Measurements from ENCODE around the gene AMBRA1. TPM values are rescaled to one million over a fixed set of nuclear protein-coding genes. Genes with fewer than 3 reads are reported as not detected.

AMBRA1 gene
- polyA plus RNA-seq, 1 donor, result 12.1 TPM

DNA sequence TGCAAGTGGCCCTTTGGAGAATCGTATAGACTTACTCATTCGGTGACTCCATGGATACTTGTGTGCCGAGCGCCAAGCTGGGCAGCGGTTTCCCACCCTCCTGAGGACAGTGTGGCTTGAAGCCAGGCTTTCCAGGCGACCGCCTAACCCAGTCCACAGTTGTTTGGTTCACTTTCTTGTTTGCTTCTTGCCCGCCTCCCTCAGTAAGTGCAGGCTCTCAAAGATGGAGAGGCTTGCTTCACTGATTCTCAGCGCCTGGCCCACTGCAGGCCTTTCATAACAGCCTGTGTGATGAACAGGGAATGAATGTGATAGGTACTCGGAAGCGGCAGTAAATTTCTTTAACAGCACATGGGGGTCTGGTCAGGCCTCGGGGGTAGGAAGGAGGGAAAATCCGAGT is 223.6 kb downstream of the AMBRA1 start:
- no peak for DNase-seq (ENCODE audit: low read depth)

DNA sequence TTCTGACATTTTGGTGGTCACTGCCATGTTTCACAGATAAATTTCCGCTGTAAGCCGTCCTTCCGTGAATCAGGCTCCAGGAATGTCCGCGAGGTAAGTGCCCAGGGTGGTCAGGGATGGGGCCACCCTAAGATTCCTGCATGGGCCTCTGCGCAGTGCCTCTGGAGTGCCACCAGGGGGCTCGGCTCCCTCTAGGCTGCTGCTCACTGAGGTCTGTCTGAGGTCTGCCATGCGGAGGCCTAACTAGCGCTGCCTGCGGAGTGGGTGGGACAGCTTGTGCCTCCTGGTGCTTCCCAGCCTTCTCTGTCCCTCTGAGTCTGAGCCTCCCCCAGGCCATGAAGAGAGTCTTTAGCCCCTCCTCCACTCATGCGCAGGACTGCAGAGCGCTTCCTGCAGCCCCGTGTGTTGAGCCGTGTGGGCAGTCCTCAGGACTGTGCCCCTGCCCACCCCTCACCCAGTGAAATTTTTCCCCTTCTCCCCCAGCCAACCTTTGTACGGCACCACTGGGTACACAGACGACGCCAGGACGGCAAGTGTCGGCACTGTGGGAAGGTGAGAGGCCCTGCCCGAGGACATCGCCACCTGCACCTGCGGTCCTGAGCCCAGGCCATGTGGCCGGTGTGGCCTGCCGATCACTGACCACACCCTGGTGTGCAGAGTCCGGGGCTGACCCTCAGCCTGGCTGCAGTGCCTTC is 224.2 kb downstream of the AMBRA1 start:
- no peak for DNase-seq (ENCODE audit: low read depth)

DNA sequence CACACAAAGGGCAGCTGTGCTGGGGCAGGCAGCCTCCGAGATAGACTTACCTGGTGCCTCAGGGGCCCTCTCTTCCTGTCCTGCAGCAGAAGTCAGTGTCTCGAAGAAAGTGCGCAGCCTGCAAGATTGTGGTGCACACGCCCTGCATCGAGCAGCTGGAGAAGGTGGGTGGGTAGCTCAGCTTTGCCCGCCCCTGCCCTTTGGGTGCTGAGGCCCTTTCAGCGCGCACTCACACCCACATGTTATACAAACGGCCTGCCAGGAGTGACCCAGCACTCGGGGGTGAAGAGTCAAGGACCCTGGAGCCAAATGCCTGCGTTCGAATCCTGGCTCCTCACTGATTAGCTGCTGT is 225.9 kb downstream of the AMBRA1 start:
- no peak for DNase-seq (ENCODE audit: low read depth)

DNA sequence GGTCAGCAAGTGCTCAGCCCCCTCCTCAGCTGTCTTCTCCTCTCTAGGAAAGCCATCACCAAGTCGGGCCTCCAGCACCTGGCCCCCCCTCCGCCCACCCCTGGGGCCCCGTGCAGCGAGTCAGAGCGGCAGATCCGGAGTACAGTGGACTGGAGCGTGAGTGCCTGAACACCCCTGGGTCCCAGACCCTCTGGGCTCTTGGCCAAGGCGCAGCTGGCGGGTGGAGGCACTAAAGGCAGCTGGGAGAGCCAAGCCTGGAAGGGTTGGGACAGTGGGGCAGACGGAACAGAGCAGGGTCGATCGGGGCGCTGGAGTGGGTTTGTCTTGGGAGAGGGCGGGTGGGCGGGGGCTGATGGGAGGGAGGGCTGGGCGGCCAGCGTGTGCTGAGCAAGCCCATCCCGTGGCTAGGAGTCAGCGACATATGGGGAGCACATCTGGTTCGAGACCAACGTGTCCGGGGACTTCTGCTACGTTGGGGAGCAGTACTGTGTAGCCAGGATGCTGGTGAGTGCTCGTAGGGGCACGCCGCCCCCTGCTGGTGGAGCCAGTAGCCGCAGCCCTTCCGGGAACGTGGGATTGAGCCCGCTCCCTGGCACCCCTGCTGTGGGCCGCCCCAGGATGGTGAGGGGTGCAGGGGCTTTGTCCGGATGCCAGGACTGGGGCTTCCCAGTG is 226.4 kb downstream of the AMBRA1 start:
- DNase-seq (ENCODE audit: low read depth), result no peak

DNA sequence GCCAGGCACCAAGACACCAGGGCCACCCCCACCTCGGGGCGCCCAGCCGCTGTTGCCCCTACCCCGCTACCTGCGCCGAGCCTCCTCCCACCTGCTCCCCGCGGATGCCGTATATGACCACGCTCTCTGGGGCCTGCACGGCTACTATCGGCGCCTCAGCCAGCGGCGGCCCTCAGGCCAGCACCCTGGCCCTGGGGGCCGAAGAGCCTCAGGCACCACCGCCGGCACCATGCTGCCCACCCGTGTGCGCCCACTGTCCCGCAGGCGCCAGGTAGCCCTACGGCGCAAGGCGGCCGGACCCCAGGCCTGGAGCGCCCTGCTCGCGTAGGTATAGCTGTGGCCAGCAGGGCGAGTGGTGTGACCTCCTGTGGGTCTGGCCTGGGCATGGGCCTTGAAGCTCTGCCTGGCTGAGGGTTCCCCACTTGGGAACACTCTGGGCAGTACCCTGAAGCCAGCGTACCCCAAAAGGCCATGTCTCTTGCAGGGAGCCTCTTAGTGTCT is 227.1 kb downstream of the AMBRA1 start:
- no peak for DNase-seq (ENCODE audit: low read depth)

DNA sequence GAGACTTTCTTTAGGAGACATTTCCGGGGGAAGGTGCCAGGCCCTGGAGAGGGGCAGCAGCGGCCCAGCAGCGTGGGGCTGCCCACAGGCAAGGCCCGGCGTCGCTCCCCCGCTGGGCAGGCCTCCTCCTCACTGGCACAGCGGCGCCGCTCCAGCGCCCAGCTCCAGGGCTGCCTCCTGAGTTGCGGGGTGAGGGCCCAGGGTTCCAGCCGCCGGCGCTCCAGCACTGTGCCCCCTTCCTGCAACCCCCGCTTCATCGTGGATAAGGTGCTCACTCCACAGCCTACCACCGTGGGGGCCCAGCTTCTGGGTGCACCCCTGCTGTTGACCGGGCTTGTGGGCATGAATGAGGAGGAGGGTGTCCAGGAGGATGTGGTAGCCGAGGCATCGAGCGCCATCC is 227.6 kb downstream of the AMBRA1 start:
- DNase-seq (ENCODE audit: low read depth), result no peak

DNA sequence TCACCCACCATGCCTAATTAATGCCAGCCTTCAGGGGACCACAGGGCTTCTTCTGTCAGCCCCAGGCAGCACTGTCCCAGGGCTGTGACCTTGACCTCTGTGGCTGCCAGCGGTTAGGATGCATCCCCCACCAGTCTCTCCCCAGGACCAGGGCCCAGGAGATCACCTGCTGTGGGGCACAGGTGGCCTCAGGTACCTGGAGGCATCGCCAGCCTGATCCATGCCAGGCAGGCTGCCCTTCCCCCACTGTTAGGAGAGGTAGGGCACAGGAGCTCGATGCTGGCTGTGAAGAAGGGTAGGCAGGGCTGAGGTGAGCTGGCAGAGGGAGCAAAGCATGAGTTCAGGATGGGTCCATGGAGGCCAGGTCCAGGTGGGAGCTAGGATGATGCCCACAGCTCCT is 229.0 kb downstream of the AMBRA1 start:
- DNase-seq (ENCODE audit: low read depth), result no peak

DNA sequence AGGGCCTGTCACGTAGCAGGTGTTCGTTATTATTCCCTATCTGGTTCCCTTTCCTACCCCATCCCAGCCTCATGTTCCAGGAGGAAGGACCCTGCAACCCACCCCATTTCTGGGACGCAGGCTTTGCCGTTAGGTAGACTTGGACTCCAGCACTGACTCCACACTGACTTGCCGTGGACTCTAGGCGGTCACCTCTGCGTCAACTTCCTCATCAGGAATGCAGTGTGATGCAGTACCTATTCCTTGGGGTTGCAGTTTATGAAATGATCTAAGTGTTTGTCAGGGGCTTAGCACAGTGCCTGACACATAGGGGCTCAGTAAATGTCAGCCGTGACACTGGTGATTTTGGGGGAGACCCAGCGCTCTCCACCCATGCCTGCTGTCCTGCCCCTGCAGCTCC is 229.8 kb downstream of the AMBRA1 start:
- no peak for DNase-seq (ENCODE audit: low read depth)

DNA sequence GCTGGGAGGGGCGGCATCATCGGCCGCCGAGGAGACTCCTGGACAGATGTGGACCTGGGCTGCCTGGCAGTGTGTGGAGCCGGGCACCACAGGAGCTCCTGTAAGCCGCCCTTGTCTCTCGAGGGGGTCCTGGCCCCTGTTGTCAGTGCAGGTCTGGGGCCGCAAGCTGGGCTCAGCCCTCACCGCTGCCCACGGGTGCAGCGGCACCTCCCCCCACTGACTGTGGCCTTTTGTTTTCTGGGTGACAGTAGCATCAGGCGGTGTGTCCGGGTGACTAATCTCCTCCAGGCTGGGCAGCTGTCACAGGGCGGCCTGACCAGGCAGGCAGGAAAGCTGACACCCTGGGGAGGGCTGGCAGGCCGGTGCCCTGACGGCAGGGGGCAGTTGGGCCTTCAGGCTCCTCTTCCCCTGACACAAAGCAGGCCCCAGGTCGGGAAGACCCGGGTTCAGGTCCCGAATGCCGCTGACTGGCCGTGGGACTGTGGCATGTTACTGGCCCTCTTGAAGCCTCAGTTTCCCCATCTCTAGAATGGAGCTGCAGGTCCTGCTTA is 230.3 kb downstream of the AMBRA1 start:
- DNase-seq (ENCODE audit: low read depth), result no peak

DNA sequence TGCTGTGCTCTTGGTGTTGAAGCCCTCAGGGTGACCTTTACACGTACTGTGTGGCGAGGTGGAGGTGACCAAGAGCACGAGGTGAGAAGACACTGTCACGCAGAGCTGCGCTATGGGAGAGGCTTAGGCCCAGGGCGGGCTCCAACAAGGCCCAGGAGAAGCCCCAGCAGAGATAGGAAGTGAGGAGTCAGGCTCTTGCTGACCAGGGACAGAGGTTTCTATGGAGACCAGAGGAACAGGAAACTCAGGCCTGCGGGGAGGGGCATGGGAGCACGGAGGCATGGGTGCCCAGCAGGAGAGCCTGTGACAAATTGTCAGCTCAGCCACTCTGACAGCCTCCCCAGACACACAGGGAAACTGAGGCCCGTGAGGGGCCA is 230.8 kb downstream of the AMBRA1 start:
- DNase-seq (ENCODE audit: low read depth), result no peak

DNA sequence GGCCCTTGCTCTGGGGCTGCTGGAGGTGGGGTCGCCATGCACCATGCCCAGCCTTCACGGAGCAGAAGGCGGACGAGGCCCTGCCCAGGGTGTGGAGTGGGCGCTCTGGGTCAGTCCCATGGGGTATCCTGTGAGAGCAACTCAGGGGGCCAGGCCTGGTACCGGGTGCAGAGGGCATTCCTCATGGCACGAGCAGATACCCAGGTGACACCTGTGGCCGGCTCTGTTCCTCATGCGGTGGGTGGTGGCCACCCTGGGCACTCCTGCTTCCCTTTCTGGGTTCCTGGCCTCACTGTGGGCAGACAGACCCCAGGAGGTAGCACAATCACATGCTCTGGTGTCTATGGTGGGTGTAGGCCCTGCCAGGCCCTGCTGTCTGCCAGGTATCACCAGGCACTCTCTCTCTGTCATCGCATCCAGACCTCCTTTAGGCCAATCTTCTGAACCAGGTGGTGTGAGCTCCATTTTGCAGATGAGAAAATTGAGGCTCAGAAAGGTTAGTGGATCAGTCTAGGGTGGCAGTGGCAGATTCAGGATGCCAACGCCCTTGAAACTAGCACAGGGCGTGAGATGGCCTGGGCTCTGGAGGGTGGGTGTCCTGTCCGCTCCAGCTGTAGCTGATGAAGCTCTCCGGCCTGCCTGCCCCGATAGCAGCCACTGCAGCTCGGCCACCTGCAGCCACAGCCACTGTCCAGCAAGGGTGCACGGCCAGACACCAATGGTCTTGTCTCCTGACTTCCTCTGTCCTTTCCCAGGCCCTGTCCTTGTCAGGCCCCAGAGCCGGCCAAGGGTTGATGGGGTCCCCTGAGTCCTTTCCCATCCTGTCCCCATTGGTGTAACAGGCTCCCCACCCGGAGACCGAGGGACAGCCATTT is 231.4 kb downstream of the AMBRA1 start:
- no peak for DNase-seq (ENCODE audit: low read depth)

DNA sequence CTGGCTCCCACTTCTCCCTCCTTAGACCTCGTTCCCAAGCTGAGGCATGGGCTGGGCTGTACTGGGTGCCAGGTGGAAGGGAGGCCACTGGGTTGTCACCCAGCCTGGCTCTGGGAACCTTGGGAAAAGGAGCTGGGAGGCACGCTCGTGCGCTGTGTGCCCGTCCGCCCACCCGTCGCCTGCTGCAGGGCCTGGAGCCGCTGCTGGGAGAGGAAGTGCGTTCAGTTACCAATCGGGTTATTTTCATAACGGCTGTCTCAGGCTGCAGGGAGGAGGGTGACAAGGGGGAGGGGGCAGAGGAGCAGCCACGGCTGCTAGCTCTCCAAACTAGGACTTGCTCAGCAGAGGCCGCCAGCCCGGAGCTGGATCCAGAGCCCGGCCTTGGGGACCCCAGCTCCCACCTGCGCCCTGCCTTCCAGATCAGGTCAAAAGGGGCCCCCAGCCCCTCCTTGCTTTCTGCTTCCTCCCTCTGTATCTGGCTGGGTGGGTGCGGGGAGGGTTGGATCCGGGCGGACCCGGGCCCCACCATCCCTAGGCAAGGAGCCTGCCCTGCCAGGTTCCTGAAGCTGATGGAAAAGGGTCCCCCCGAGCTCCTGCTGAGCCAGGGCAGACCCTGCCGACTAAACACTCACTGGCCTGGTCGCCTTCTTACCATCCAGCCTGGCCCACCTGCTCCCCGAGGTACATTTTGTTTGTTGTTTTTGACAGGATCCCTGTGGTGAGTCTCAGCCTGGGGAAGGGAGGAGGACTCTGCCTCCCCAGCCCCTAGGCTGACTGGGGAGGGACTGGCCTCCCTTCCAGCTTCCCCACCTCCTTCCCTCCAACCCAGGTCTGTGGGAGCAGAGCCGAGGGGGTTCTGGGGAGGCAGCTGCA is 232.3 kb downstream of the AMBRA1 start:
- DNase-seq (ENCODE audit: low read depth), result no peak

DNA sequence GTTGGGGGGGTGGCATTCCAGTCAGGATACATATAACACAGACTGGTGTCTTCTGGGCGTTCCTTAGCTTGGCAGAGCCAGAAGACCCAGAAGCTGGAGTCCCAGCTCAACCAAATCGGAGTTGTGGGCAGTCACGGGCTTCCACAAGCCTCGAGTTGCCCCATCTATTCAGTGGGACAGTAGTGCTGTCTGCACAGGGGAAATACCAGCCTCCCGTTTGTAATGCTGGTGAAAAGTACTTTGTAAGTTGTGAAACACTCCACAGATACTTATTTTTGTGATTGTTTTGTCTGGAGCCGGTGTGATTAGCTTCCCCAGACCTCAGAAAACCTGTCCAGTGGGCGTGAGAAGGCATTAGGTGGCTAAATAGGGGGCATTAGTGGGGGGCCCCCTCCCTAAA is 232.9 kb downstream of the AMBRA1 start:
- DNase-seq (ENCODE audit: low read depth), result no peak

DNA sequence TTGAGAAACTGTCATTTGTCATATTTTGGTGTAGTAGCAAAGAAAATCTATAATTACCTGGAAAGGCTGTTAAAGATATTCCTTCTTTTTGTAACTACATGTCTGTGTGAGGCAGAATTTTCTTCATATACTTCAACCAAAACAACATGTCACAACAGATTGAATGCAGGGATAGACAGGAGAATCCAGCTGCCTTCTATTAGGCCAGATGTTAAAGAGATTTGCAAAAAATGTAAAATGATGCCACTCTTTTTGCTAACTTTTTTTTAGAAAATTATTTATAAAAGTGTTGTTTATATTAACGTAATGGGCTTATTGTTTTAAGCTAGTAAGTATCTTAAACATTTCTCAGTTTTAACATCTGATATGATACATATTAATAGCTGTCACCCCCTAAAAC is 233.9 kb downstream of the AMBRA1 start:
- DNase-seq (ENCODE audit: low read depth), result no peak

DNA sequence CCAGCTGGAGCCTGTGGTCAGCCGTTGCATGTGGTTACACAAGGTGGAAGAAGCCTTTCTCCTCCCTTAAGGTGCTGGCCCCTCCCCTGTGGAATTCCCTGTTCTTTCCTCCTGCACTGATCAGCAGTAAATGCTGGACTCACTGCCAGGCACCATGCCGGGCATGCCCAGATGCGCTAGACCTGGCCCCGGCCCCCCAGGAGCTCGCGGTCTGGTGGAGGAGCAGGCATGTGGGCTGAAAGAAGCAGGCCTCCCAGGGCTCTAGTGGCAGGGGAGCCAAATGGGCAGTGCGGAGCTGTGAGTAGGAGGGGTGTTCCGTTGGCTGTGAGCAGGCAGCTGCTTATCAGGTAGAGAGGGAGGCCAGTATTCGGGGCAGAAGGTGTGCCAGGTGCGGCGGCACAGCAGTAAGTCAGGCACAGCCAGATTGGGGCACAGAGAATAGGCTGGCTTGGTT is 236.3 kb downstream of the AMBRA1 start:
- no peak for DNase-seq (ENCODE audit: low read depth)

DNA sequence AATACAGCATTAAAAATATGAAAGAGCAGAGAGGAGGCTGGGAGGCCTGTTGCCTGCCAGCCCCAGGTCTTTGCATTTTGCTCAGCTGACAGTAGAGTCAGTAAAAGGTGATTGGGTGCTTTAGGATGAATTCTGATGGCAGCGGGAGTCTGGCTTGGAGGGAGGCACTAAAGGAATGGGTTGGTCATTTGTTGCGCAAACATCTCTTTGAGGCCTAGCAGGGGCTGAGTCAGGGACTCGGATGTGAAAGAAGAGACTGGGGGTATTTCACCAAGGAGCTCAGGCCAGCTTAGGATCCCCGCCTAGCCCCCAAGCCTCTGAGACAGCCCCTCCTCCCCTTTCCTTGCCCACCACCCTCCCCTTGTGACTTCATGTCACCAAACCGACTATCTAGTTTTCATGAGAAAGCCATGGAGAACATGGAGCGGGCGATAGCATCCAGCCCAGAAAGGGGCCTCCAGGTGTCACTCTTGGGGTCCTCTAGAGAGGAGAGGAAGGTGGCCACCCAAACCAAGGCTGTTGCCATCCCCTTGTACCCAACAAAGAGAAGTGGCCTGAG is 236.8 kb downstream of the AMBRA1 start:
- DNase-seq (ENCODE audit: low read depth), result no peak

DNA sequence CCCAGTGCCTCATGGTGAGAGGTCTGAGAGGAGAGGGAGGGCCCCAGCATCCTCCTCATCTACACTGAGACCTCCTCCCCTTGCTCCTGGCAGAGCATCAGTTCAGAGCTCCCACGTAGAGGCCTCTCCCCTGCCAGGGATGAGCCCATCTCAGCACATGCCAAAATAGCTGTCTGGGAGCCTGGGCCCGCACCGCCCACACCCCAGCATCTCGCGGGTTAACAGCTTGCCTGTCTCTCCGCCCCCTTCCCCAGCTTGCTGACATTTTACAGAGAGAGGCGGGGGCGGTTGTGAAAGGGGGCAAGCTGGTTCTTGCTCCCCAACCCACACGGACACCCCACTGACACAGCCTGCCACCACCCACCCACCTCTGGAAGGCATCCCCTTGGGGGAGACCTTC is 240.1 kb downstream of the AMBRA1 start:
- DNase-seq (ENCODE audit: low read depth), result no peak

DNA sequence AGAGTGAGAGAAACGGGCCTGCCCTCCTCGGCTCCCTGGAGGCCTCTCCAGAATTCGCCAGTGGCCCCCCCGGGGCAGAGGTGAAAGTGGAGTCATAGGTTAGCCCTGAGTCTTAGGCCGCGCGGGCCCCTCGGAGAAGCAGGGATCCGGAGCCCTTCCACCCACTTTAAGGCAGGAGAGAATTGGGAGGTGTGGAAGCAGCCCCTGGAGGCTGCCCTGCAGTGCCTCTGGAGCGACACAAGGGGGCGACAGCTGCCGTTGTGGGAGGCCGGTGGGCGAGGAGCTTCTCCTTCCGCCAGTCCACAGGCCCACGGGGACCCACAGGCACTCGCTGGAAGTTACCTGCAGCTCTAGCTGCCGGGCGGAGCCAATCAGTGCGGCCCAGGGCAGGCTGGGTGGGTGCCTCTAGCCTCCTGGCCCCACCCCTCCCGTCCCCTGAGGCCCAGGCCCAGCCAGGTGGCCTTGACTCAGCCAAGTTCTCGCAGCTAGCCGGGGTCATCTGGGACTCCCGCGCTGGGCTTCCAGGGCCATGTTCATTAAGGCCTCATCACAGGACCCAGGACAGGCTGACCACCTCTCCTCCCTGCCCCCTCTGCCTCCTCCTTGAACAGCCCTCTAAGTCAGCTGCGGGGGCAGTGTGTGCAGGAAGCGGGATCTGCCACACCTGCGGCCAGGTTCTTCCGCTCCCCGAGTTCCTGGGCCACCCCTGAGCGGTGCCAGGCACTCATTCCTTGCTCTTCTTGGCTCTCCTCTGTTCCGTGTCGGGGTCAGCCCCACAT is 241.6 kb downstream of the AMBRA1 start:
- no peak for DNase-seq (ENCODE audit: low read depth)

DNA sequence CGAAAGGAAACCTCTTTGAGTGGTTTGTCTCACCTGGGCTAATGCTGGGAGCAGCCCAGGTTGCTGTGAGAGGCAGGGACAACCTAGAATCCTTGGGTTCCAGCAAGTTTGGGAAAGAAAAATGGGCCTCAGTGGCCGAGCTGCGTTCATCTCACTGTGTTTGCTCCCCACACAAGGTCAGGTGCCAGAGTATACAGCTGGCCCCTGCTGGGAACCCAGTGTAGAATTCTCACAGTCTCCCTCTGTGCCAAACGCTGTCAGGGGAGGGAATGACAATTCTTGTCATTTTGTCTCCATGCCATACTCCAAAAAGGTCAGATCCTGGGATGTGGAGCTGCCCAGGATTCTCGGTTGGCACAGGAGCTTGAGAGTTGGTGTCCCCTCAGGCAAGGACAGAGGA is 242.2 kb downstream of the AMBRA1 start:
- no peak for DNase-seq (ENCODE audit: low read depth)

DNA sequence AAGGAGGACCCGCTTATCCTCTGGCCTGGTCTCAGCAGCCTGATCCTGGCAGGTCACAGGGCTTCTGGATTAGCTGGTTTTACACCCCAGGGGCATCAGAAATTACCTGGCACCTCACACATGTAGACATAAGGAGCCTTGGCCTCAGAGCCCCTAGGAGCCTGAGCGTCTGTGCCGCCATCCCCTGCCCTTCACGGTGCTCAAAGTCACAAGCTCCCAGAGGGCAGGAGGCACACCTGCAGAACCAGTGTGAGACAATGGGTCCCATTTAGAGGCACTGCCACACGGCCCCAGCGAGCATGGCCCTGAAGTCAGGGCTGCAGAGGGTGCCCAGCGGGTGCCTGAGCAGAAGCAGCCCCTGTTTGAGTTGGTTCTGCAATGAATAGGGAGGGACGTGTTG is 242.7 kb downstream of the AMBRA1 start:
- no peak for DNase-seq (ENCODE audit: low read depth)
